ENCODE results near the gene CAMK2N1. TPM values are rescaled to one million over a fixed set of nuclear protein-coding genes. Genes with fewer than 3 reads are reported as not detected.

The CAMK2N1 gene
- total and polyA plus RNA-seq, 4 donors = 12.3 to 15.1 (median 13.9) TPM

DNA sequence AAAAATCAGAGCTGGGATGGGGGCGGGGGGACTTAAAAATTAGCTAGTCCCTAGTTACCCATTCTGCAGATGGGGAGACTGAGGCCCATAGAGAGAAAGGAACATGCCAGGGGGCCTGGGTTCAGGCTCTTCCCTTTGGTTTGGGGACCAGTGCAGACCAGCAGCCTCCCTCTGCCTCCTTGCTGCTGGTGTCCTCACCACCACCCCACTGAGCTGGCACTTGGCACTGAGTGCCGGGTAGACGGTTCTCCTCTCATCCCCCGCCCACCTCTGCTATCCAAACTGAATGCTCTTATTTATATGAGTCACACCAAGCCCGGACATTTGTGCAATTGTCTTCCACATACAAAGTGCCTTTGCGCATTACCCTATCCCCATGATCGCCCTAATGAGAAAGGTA lies 39.2 kb downstream of the CAMK2N1 start:
- no peaks in the 10 kb centered on the region for H3K4me1 ChIP-seq (ENCODE audit: control insufficient read depth in 4 of 4, insufficient read depth in 4 of 4, low read length in 3 of 4)
- H3K9ac ChIP-seq (ENCODE audit: low read depth in 1 of 2, low read length in 2 of 2) = no peak overlapping the region
- no peak for TF ChIP-seq EGR1 (IDR thresholded peaks at IDR 0.05; ENCODE audit: low read depth in 2 of 2)
- TF ChIP-seq NR2F2 (IDR thresholded peaks at IDR 0.05) = no peak
- no peak for TF ChIP-seq TAF1 (conservative IDR thresholded peaks at IDR 0.05)
- TF ChIP-seq FOXA1 (IDR thresholded peaks at IDR 0.05) = no peak
- no peak for TF ChIP-seq HNF4G (IDR thresholded peaks at IDR 0.05)
- no peak for TF ChIP-seq JUND (IDR thresholded peaks at IDR 0.05)
- TF ChIP-seq HNF4A (conservative IDR thresholded peaks at IDR 0.05) = no peak
- no peak overlapping the region for H3K27ac ChIP-seq (ENCODE audit: low read depth in 1 of 2, low read length in 2 of 2)
- H3K36me3 ChIP-seq (ENCODE audit: control insufficient read depth in 4 of 4, insufficient read depth in 3 of 4, low read depth in 1 of 4, low read length in 3 of 4) = no peaks in the 10 kb centered on the region
- H3K27me3 ChIP-seq (ENCODE audit: control insufficient read depth in 4 of 4, insufficient read depth in 4 of 4, low read length in 3 of 4) = peaks cover 0 to 4% (median 0%) of the 10 kb centered on the region in 4 donors
- H3K9me3 ChIP-seq (ENCODE audit: control insufficient read depth in 4 of 4, low read length in 3 of 4) = no peaks in the 10 kb centered on the region
- DNase-seq (ENCODE audit: low spot score) = no peak
- H3K4me3 ChIP-seq (ENCODE audit: low read depth in 1 of 3, low read length in 3 of 3) = no peak overlapping the region
- WGBS = 89% methylated on average over 7 of the region's 7 CpGs

DNA sequence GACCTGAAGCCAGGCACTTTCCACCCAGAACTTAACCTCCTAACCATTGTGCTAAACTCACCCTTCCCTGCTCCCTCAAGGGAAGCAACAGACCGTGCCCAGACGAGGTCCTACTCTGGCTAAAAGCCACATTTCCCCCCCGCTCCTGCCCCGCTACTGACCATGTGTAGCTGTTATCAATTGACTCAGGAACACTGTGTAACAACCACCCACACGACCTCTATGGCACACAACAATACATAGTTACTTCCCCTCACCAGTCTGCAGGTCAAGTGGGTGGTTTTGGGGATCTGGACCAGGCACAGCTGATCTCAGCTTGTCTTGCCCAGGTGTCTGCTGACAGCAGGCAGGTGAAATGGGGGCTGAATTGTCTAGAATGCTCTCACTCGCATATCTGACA lies 40.1 kb downstream of the CAMK2N1 start:
- Histone ChIP-seq H3K4me3 (ENCODE audit: low read depth in 1 of 3, low read length in 3 of 3) (no peak overlapping the region), H3K27ac (ENCODE audit: low read depth in 1 of 2, low read length in 2 of 2) (no peak overlapping the region), H3K9me3 (ENCODE audit: control insufficient read depth in 4 of 4, low read length in 3 of 4) (no peaks in the 10 kb centered on the region), H3K27me3 (ENCODE audit: control insufficient read depth in 4 of 4, insufficient read depth in 4 of 4, low read length in 3 of 4) (peaks cover 0 to 4% (median 0%) of the 10 kb centered on the region in 4 donors), H3K36me3 (ENCODE audit: control insufficient read depth in 4 of 4, insufficient read depth in 3 of 4, low read depth in 1 of 4, low read length in 3 of 4) (no peaks in the 10 kb centered on the region), H3K9ac (ENCODE audit: low read depth in 1 of 2, low read length in 2 of 2) (no peak overlapping the region), H3K4me1 (ENCODE audit: control insufficient read depth in 4 of 4, insufficient read depth in 4 of 4, low read length in 3 of 4) (no peaks in the 10 kb centered on the region)
- WGBS = 82% methylated on average over 6 of the region's 6 CpGs
- no peak for DNase-seq (ENCODE audit: low spot score)
- TF ChIP-seq JUND (IDR thresholded peaks at IDR 0.05) (no peak), EGR1 (IDR thresholded peaks at IDR 0.05; ENCODE audit: low read depth in 2 of 2) (no peak), HNF4A (conservative IDR thresholded peaks at IDR 0.05) (no peak), TAF1 (conservative IDR thresholded peaks at IDR 0.05) (no peak), RAD21 (IDR thresholded peaks at IDR 0.05) (no peak), GABPA (IDR thresholded peaks at IDR 0.05 in 1 of 2, conservative IDR thresholded peaks at IDR 0.05 in 1 of 2) (no peak), YY1 (IDR thresholded peaks at IDR 0.05) (no peak), NR2F2 (IDR thresholded peaks at IDR 0.05) (no peak), RXRA (IDR thresholded peaks at IDR 0.05) (no peak), FOXA1 (IDR thresholded peaks at IDR 0.05) (no peak), FOXA2 (IDR thresholded peaks at IDR 0.05) (no peak), HNF4G (IDR thresholded peaks at IDR 0.05) (no peak), SP1 (IDR thresholded peaks at IDR 0.05) (no peak)
- TF ChIP-seq, protein P1, sequence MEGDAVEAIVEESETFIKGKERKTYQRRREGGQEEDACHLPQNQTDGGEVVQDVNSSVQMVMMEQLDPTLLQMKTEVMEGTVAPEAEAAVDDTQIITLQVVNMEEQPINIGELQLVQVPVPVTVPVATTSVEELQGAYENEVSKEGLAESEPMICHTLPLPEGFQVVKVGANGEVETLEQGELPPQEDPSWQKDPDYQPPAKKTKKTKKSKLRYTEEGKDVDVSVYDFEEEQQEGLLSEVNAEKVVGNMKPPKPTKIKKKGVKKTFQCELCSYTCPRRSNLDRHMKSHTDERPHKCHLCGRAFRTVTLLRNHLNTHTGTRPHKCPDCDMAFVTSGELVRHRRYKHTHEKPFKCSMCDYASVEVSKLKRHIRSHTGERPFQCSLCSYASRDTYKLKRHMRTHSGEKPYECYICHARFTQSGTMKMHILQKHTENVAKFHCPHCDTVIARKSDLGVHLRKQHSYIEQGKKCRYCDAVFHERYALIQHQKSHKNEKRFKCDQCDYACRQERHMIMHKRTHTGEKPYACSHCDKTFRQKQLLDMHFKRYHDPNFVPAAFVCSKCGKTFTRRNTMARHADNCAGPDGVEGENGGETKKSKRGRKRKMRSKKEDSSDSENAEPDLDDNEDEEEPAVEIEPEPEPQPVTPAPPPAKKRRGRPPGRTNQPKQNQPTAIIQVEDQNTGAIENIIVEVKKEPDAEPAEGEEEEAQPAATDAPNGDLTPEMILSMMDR (IDR thresholded peaks at IDR 0.05; ENCODE audit: low read depth, low read length, missing input control) = no peak
- TF ChIP-seq, protein P2, sequence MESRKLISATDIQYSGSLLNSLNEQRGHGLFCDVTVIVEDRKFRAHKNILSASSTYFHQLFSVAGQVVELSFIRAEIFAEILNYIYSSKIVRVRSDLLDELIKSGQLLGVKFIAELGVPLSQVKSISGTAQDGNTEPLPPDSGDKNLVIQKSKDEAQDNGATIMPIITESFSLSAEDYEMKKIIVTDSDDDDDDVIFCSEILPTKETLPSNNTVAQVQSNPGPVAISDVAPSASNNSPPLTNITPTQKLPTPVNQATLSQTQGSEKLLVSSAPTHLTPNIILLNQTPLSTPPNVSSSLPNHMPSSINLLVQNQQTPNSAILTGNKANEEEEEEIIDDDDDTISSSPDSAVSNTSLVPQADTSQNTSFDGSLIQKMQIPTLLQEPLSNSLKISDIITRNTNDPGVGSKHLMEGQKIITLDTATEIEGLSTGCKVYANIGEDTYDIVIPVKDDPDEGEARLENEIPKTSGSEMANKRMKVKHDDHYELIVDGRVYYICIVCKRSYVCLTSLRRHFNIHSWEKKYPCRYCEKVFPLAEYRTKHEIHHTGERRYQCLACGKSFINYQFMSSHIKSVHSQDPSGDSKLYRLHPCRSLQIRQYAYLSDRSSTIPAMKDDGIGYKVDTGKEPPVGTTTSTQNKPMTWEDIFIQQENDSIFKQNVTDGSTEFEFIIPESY (IDR thresholded peaks at IDR 0.05) = no peak
- TF ChIP-seq, protein P3, sequence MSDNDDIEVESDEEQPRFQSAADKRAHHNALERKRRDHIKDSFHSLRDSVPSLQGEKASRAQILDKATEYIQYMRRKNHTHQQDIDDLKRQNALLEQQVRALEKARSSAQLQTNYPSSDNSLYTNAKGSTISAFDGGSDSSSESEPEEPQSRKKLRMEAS (IDR thresholded peaks at IDR 0.05) = no peak
- TF ChIP-seq, protein P4, sequence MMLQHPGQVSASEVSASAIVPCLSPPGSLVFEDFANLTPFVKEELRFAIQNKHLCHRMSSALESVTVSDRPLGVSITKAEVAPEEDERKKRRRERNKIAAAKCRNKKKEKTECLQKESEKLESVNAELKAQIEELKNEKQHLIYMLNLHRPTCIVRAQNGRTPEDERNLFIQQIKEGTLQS (IDR thresholded peaks at IDR 0.05) = no peak
